Measurements from ENCODE around the gene SEPTIN11. TPM values are rescaled to one million over a fixed set of nuclear protein-coding genes. Genes with fewer than 3 reads are reported as not detected.

Gene SEPTIN11
- total RNA-seq, 1 donor from 2014 or later = 22.4 TPM

DNA sequence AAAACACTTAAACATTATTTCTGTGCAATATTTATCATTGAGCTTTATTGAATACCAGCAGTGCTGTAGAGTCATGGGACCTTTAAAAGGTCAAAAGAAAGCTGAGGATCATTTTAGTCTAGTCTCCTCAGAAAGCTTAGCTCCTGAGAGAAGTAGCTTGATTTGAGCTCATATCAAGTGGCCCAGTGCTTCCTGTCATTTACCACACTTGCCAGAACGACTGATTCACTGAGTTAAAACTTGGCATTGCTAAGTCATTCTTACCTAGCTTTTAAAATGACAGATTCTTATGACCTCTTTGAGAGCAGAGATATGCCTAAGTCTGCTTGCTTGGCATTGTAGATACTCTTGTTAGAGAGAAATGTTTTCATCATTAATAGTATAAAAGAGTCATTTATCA, 15.2 kb downstream of the SEPTIN11 start:
- no peaks in the 10 kb centered on the region for H3K4me1 Mint-ChIP-seq
- intact Hi-C loops (cut with micrococcal nuclease) = no loop called here
- H3K4me3 Mint-ChIP-seq = no peak overlapping the region
- H3K36me3 Mint-ChIP-seq (ENCODE audit: low read depth) = no peaks in the 10 kb centered on the region
- TF ChIP-seq, protein P1, sequence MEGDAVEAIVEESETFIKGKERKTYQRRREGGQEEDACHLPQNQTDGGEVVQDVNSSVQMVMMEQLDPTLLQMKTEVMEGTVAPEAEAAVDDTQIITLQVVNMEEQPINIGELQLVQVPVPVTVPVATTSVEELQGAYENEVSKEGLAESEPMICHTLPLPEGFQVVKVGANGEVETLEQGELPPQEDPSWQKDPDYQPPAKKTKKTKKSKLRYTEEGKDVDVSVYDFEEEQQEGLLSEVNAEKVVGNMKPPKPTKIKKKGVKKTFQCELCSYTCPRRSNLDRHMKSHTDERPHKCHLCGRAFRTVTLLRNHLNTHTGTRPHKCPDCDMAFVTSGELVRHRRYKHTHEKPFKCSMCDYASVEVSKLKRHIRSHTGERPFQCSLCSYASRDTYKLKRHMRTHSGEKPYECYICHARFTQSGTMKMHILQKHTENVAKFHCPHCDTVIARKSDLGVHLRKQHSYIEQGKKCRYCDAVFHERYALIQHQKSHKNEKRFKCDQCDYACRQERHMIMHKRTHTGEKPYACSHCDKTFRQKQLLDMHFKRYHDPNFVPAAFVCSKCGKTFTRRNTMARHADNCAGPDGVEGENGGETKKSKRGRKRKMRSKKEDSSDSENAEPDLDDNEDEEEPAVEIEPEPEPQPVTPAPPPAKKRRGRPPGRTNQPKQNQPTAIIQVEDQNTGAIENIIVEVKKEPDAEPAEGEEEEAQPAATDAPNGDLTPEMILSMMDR (IDR thresholded peaks at IDR 0.05) = no peak
- H3K9me3 Mint-ChIP-seq = peaks cover 2% of the 10 kb centered on the region
- ChIA-PET CTCF (no interaction called here), POLR2A (no interaction called here)
- DNase-seq (no peak), ATAC-seq (ENCODE audit: low read depth) (no peak)
- H3K27ac Mint-ChIP-seq = no peak overlapping the region
- no peaks in the 10 kb centered on the region for H3K27me3 Mint-ChIP-seq

DNA sequence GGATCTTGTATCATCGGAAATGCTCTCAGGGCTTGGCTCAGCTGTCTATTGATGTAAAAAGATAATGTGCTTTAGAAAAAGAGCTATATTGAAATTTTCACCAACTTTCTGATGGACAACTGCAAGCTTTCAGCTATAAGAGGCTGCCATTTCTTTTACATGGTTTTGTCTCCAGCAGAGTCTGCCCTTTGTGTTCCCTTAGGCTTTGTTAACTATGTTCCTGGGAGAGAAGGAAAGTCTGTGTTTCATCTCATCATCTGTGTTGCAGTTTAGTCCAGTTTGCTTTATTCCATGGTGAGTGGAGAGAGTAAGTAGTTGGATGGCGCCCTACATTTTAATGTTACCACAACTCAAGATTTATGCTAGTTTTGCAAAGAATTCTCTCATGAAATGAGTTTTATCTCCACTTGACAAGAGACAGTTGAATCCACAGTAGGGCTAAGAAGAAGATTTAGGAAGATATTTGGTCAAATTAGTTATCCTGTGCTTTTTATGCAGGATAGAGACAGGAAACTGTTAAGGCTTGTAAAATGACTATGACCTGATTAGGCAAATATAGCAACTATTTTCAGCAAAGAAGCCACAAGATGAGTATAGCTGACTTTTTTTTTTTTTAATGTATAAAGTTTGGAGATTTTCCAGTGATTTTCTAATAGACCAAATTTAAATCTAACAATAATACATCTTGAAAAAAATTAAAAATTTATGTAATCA, 16.5 kb downstream of the SEPTIN11 start:
- H3K27me3 Mint-ChIP-seq = no peaks in the 10 kb centered on the region
- no peak overlapping the region for H3K4me3 Mint-ChIP-seq
- ATAC-seq (ENCODE audit: low read depth) (no peak), DNase-seq (no peak)
- H3K36me3 Mint-ChIP-seq (ENCODE audit: low read depth) = no peaks in the 10 kb centered on the region
- H3K4me1 Mint-ChIP-seq = no peaks in the 10 kb centered on the region
- TF ChIP-seq, protein P1 (IDR thresholded peaks at IDR 0.05) = no peak
- peaks cover 2% of the 10 kb centered on the region for H3K9me3 Mint-ChIP-seq
- H3K27ac Mint-ChIP-seq = no peak overlapping the region
- CTCF ChIA-PET = no interaction called here
- POLR2A ChIA-PET = no interaction called here
- intact Hi-C loops (cut with micrococcal nuclease) = no loop called here

DNA sequence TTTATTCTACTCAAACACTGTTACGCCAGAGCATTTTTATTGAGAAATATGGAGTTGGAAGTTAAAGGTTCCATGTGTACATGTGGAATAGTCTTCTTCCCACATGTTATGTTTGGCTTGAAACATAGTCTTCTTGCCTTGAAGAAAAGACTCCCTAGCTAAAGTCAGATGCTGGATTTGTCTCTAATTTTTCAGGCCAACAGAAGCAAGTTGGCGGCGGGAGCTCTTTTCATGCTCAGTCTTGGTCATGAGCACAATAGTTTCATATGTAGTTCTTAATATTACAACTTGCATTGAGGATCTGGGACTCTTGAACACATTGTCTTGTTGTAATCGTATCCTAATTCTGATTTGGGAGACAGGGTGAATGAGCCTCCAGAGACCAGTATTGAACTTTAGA, 19.4 kb downstream of the SEPTIN11 start:
- Mint-ChIP-seq H3K4me1 (no peaks in the 10 kb centered on the region), H3K36me3 (ENCODE audit: low read depth) (no peaks in the 10 kb centered on the region), H3K27me3 (no peaks in the 10 kb centered on the region), H3K27ac (no peak overlapping the region), H3K9me3 (peaks cover 2% of the 10 kb centered on the region), H3K4me3 (no peak overlapping the region)
- no peak for ATAC-seq (ENCODE audit: low read depth)
- CTCF ChIA-PET = no interaction called here
- POLR2A ChIA-PET = interaction anchor here (0.7 kb wide), 1 partner anchor 25 kb away, joined by 3 read pairs; no protein-coding TSS in a partner anchor
- intact Hi-C loops (cut with micrococcal nuclease) = no loop called here
- TF ChIP-seq, protein P1 (IDR thresholded peaks at IDR 0.05) = no peak
- DNase-seq = no peak

DNA sequence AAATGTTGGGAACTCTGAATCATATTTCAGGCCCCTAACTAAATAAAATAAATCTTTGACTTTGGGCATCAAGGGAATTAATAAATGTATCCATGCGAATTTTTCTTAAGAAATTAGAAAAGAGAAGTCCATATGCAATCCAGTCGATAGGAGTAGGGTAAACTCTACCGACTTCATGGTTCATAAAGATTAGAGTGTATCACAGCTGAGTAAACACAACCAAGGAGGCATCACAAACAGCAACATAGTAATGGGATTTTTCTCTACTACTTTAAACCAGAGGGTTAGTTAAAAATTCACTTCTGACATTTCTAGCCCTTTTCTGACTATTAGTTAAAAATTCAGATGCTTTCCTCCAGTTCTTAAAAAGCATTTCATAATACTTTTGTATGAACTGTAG, 19.9 kb downstream of the SEPTIN11 start:
- H3K9me3 Mint-ChIP-seq = no peaks in the 10 kb centered on the region
- no peaks in the 10 kb centered on the region for H3K27me3 Mint-ChIP-seq
- DNase-seq (no peak), ATAC-seq (ENCODE audit: low read depth) (no peak)
- POLR2A ChIA-PET = no interaction called here
- no peak overlapping the region for H3K4me3 Mint-ChIP-seq
- TF ChIP-seq, protein P1 (IDR thresholded peaks at IDR 0.05) = no peak
- H3K27ac Mint-ChIP-seq = no peak overlapping the region
- intact Hi-C loops (cut with micrococcal nuclease) = no loop called here
- CTCF ChIA-PET = no interaction called here
- no peaks in the 10 kb centered on the region for H3K36me3 Mint-ChIP-seq (ENCODE audit: low read depth)
- H3K4me1 Mint-ChIP-seq = no peaks in the 10 kb centered on the region

DNA sequence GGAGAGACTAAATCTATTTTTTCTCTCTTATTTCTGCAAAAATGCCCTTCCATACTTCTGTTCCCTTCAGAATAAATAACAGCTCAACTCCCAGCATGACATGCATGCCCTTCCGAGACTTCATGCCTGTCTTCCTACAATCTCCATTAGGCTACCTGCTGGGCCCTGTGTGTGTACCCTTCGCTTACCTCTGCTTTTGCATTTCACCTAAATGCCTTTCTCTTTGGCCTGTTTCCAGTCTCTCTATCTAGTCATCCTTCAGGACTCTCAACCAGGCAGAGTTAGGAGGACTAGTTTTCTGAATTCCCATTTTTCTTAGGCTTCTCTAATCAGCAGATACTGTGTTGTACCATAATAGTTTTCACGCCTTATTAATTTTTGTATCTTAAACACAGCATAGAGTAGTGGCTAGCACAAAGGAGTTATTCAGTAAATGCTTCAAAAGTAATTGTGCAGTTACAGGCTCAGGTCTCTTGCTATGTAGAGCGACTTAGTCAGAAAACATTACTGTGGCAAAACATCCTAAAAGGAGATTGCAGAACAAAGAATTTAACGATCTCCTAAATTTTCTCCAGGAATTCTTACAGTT, 20.5 kb downstream of the SEPTIN11 start:
- CTCF ChIA-PET = no interaction called here
- no peaks in the 10 kb centered on the region for H3K36me3 Mint-ChIP-seq (ENCODE audit: low read depth)
- no peak overlapping the region for H3K4me3 Mint-ChIP-seq
- H3K9me3 Mint-ChIP-seq = no peaks in the 10 kb centered on the region
- POLR2A ChIA-PET = no interaction called here
- no peaks in the 10 kb centered on the region for H3K27me3 Mint-ChIP-seq
- no peaks in the 10 kb centered on the region for H3K4me1 Mint-ChIP-seq
- TF ChIP-seq, protein P1 (IDR thresholded peaks at IDR 0.05) = no peak
- H3K27ac Mint-ChIP-seq = no peak overlapping the region
- intact Hi-C loops (cut with micrococcal nuclease) = no loop called here
- ATAC-seq (ENCODE audit: low read depth) = no peak
- DNase-seq = no peak

Data from activated B cell treated with CpG ODN at 0.5 μM for 24 hours (primary cell).